Measurements from ENCODE around the gene DAB2IP.

The DAB2IP gene

DNA sequence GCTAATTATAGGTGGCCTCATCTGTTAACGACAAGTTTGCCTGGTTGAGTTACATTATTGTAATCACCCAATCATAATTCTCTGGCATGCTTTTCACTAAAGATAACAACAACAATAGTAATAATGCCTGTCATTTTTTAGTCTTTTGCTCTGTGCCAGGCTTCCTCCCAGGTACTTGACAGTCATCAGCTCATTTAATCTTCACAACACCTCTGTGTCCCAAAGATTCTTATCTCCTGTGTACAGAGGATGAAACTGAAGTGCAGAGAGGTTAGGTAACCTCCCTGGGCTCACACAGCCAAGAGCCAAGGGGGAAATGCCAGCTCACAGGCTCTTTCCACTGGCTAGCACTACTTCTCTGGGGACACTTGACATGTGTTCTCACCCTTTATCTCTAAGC is 77.5 kb downstream of the DAB2IP start:
- intact Hi-C loops (cut with DNase I; ENCODE audit: low total_unique reads) = no loop called here
- no peak for DNase-seq

DNA sequence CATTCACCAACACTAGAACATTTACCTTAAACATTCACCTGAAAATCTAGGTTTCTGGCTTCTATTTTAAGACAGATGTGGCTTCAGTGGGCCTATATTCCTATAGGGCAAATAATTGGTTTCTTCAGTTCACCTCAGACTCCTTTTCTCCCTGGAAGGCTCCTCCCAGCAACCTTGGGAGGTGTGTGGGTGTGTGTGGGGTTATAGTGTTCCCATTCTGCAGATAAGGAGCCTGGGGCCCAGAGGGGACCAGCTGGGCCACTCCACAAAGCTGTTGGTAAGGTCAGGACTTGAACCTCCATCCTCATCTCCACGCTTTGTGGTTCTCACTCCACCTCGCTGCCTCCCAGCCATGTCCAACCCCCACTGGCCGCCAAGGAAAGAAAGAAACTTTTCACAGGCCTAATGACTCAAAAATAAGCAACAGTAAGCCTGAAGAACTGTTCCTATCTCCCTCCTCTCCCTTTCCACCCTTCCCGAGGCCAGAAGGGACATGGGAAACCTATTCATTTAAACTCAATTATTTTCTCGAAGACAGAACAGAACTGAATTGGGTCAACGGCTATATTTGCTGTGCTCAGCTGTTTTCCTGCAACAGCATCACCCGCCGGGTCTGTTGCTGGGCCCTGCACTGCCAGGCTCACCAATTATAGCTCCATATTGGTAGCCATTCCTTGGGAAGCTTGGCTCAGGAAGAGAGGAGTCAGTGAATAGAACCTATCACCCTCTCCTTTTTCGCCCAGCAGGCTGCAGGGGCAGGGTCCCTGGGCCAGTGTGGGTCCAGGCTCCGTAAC is 78.5 kb downstream of the DAB2IP start:
- DNase-seq = no peak
- H3K27ac ChIP-seq = peak overlapping the region in 1 of 2 donors; percentile 4
- H3K36me3 ChIP-seq = no peaks in the 10 kb centered on the region
- H3K9me3 ChIP-seq = no peaks in the 10 kb centered on the region
- TF ChIP-seq, protein P1, sequence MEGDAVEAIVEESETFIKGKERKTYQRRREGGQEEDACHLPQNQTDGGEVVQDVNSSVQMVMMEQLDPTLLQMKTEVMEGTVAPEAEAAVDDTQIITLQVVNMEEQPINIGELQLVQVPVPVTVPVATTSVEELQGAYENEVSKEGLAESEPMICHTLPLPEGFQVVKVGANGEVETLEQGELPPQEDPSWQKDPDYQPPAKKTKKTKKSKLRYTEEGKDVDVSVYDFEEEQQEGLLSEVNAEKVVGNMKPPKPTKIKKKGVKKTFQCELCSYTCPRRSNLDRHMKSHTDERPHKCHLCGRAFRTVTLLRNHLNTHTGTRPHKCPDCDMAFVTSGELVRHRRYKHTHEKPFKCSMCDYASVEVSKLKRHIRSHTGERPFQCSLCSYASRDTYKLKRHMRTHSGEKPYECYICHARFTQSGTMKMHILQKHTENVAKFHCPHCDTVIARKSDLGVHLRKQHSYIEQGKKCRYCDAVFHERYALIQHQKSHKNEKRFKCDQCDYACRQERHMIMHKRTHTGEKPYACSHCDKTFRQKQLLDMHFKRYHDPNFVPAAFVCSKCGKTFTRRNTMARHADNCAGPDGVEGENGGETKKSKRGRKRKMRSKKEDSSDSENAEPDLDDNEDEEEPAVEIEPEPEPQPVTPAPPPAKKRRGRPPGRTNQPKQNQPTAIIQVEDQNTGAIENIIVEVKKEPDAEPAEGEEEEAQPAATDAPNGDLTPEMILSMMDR (IDR thresholded peaks at IDR 0.05) = no peak
- H3K4me1 ChIP-seq = peaks cover 4 to 75% (median 55%) of the 10 kb centered on the region in 4 donors
- intact Hi-C loops (cut with DNase I; ENCODE audit: low total_unique reads) = no loop called here
- H3K4me3 ChIP-seq = no peak overlapping the region
- no peaks in the 10 kb centered on the region for H3K27me3 ChIP-seq

More for the DNA sequence above, 77.5 kb downstream of the DAB2IP start:
- Histone ChIP-seq H3K4me1 (peaks cover 4 to 78% (median 58%) of the 10 kb centered on the region in 4 donors), H3K36me3 (no peaks in the 10 kb centered on the region), H3K9me3 (no peaks in the 10 kb centered on the region), H3K27me3 (no peaks in the 10 kb centered on the region), H3K27ac (peak overlapping the region in 1 of 2 donors; percentile 4), H3K4me3 (no peak overlapping the region)
- TF ChIP-seq, protein P1 (IDR thresholded peaks at IDR 0.05) = no peak

DNA sequence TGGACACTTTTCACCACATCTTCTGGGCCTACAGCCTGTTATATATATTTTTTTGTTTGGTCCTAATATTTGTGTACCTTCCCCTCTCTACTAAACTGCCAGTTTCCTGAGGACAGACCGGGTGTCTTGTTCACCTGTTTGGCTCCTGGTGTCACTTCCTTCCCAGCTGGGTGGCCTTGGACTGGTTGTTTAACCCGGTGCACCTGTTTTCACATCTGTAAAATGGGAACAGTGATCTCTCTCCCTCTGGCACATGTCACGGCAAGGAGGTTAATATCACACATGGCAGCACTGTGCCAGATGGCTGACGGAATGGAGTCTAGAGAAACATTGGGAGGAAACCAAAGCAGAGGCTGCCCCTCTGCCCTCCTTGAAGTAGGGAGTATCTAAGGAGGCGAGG is 79.7 kb downstream of the DAB2IP start:
- Histone ChIP-seq H3K27me3 (no peaks in the 10 kb centered on the region), H3K4me3 (no peak overlapping the region), H3K4me1 (peaks cover 4 to 78% (median 58%) of the 10 kb centered on the region in 4 donors), H3K9me3 (no peaks in the 10 kb centered on the region), H3K27ac (peak overlapping the region; percentile 46 to 66), H3K36me3 (no peaks in the 10 kb centered on the region)
- no peak for DNase-seq
- TF ChIP-seq, protein P1 (IDR thresholded peaks at IDR 0.05) = no peak
- intact Hi-C loops (cut with DNase I; ENCODE audit: low total_unique reads) = no loop called here

DNA sequence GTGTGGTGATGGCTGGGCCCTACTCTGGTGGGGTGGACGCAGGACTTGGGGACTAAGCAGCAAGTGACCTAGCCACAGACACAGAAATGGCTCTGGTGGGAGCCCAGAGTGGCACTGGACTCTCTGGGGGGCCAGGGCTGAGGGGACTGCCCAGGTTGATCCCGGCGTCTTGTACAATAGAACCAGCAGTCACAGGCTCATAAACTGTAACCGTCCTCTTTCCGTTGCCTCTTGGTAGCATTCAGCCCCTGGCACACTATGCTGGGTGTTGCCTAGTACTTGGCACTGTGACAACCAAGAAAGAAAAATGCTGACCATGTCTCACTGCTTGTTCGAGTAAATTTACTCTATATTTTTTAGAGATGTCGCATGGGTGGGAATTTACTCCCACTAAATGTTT is 80.5 kb downstream of the DAB2IP start:
- TF ChIP-seq, protein P1 (IDR thresholded peaks at IDR 0.05) = no peak
- H3K27ac ChIP-seq = peak overlapping the region; percentile 46 to 66
- H3K4me1 ChIP-seq = peaks cover 4 to 78% (median 62%) of the 10 kb centered on the region in 4 donors
- H3K36me3 ChIP-seq = no peaks in the 10 kb centered on the region
- no peak overlapping the region for H3K4me3 ChIP-seq
- H3K9me3 ChIP-seq = no peaks in the 10 kb centered on the region
- no peak for DNase-seq
- intact Hi-C loops (cut with DNase I; ENCODE audit: low total_unique reads) = no loop called here
- H3K27me3 ChIP-seq = no peaks in the 10 kb centered on the region

DNA sequence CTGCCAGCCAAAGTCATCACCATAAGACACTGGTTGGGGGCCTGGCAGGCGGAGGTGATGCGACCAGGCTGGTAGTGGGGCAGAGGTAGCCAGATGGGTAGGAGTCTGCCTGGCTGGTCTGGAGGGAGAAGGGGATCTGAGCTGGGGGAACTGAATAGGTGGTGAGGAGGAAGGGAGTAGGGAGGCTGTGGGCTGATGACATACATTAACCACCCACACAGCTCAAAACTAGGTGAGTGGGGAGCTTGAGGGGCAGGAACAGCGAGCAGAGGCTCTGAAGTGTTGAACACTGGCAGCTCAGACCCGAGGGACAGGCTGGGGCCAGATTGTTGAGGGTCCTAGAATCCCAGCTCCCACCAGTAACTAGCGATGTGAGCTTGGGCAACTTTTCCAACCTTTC is 81.0 kb downstream of the DAB2IP start:
- intact Hi-C loops (cut with DNase I; ENCODE audit: low total_unique reads) = no loop called here
- Histone ChIP-seq H3K27me3 (no peaks in the 10 kb centered on the region), H3K4me3 (no peak overlapping the region), H3K27ac (peak overlapping the region; percentile 46 to 66), H3K4me1 (peaks cover 4 to 78% (median 63%) of the 10 kb centered on the region in 4 donors), H3K36me3 (no peaks in the 10 kb centered on the region), H3K9me3 (no peaks in the 10 kb centered on the region)
- TF ChIP-seq, protein P1 (IDR thresholded peaks at IDR 0.05) = no peak
- DNase-seq = no peak

Measured in tibial artery (tissue), 4 donors.